ENCODE data around the gene OSBPL2.

The OSBPL2 gene

DNA sequence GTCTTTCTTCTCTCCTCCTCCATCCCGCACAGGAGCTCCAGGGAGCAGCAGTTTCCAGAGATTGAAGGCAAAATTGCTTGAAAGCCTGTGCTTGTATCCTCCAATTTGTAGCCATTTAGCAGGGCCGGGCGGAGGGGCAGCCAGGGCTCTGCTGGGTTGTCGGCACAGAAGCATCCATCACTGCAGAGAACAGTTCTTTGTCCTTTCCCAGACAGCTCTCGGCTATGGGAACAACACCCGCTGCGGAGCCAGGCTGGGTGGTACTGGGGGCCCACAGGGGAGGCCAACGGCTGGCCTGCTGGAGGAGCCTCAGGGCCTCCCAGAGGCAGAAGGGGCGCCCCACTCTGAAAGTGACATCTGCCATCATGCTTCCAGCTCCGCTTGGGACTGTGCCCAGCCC is 26.0 kb upstream of the OSBPL2 start:
- H3K4me3 ChIP-seq (ENCODE audit: low read length): no peak overlapping the region
- TF ChIP-seq CTCF (conservative IDR thresholded peaks at IDR 0.05; ENCODE audit: low read depth, low read length): no peak
- no peak for DNase-seq (ENCODE audit: low read depth)

DNA sequence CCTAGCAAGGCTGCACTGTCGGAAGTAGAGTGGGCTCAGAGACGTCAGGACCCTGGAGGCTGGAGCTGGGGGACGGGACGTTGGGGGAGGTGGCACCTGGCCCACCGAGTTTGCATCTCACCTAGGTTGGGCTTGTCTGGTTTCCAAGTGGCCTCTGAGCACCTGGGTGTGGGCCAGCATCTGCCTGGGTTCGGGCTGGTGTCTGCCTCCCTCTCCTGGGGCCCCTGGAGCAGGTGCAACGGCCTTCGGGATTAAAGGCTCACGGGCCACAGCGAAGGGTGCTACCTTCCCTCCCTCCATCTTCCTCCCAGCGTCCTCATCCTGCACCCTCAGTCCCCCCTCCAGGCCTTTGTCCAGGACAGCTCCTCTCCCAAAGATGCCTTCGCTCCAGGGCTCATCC is 24.3 kb upstream of the OSBPL2 start:
- DNase-seq (ENCODE audit: low read depth): no peak
- no peak overlapping the region for H3K4me3 ChIP-seq (ENCODE audit: low read length)
- TF ChIP-seq CTCF (conservative IDR thresholded peaks at IDR 0.05; ENCODE audit: low read depth, low read length): no peak

DNA sequence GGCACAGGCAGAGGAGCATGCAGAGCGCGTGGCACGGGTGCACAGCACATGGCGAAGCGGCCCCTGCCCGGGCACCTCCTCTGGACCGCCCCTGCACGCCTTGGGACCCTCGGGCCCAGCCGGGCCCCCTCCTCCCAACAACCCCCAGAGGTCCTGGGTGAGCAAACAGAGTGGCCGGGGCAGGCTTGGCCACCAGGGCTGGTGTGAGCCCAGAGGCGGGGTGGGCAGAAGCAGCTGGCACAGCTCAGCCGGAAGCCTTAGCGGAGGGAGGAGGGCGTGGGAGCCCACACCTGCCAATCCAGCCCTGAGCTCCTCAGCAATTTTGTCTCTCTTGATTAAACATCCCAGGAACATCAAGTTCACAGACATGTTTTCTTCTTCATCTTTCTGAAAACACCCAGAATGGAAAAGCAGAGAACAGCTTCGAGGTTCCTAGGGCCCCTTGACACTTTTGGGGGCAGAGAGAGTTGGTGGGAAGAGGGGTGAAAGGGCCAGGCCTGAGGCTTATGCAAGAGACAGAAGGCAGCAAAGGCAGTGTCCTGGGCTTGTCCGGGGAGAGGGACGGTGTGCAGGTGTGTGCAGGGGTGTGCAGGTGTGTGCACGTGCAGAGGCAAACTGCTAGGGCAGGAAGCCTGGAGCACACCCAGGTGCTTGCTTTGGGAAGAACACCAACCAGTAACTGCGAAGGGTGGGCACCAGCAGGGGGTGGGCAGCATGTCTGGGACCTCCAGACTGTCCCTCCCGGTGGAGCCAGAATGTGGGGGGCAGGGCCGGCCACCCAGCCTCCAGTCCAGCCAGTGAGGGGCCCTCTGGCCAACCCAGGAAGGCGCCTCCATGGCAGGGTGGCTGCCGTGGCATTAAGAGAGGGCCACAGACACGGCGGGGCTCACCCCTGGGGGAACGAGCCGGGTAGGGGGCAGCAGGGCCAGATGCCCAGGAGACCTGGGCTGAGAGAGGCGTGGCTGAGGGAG is 23.0 kb upstream of the OSBPL2 start:
- no peak for TF ChIP-seq CTCF (conservative IDR thresholded peaks at IDR 0.05; ENCODE audit: low read depth, low read length)
- H3K4me3 ChIP-seq (ENCODE audit: low read length): no peak overlapping the region
- no peak for DNase-seq (ENCODE audit: low read depth)

GRCh38 chr20:62215991-62216635 is 22.2 kb upstream of the OSBPL2 start:
- no peak overlapping the region for H3K4me3 ChIP-seq (ENCODE audit: low read length)
- DNase-seq (ENCODE audit: low read depth): no peak
- TF ChIP-seq CTCF (conservative IDR thresholded peaks at IDR 0.05; ENCODE audit: low read depth, low read length): no peak

DNA sequence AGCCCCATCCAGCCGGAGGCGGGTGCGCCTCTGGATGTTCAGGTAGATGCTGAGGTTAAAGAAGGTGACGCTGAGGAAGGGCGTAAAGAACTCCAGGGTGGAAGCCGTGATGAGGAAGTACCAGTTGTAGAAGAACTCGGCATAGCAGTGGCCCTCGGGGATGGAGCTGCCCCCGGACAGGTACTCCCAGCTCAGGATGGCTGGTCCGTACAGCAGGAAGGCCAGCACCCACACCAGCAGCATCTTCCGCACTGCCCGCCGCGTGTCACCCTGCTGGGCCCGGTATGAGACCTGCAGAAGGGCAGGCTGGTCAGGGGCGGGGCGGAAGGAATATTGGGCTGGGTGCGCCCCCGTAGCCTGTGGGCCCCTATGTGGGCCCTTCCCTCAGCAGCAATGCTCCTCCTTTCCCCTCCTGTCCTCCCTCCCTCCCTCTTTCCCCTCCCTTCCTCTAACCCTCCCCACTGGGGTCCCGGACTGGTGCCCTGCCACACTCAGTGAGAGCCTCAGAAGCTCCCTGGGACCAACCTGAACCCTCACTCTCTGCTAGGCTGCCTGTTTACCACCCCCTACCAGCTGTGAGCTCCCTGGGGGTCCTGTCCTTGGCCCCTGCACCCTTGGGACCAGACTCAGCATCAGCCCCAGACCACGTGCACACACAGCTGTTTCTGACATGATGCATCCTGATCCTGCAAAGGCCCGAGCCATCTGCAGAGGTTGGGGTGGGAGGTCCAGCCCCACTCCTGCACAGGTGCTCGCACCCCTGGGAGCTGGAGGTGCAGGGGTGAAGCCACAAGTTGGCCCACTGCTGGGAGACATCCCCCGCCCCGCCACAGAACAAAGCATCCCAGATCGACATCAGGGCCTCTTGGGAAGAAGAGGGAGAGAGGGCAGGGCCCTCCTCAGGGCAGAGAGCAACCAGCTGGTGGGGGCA is 21.4 kb upstream of the OSBPL2 start:
- no peak for TF ChIP-seq CTCF (conservative IDR thresholded peaks at IDR 0.05; ENCODE audit: low read depth, low read length)

GRCh38 chr20:62217913-62218773 is 20.2 kb upstream of the OSBPL2 start:
- TF ChIP-seq CTCF (conservative IDR thresholded peaks at IDR 0.05; ENCODE audit: low read depth, low read length): no peak
- no peak for DNase-seq (ENCODE audit: low read depth)
- no peak overlapping the region for H3K4me3 ChIP-seq (ENCODE audit: low read length)

More for the DNA sequence above, 21.4 kb upstream of the OSBPL2 start:
- DNase-seq (ENCODE audit: low read depth): no peak
- no peak overlapping the region for H3K4me3 ChIP-seq (ENCODE audit: low read length)
